GM13977 (cell line): ENCODE results near the gene HPS6.

Source experiments
- DNase-seq: peaks from one replicate; pipeline ENCODE4 v3.0.0; 2012; ENCODE audit warnings: low spot score
- in situ Hi-C: fragments of 300-500 bp; cut with MboI; formaldehyde crosslinking; loops from one replicate; pipeline ENCODE4 v1.12.0; 2022; ENCODE audit warnings: low sequenced_read_pairs, low pct_unique_long_range_greater_than_20kb, mixed read lengths, inconsistent platforms; ENCODE audit not compliant: unreplicated experiment
- TF ChIP-seq, protein P1 (sequence below): IDR thresholded peaks from 2 replicates; pipeline ENCODE4 v1.5.1; 2012; ENCODE audit warnings: mild to moderate bottlenecking, control low read depth; ENCODE audit not compliant: insufficient read depth; ENCODE audit errors: extremely low read depth, missing control alignments

The HPS6 gene

GRCh38 chr10:102064868-102065560 lies at the start of gene HPS6:
Gene HPS6 (plus strand): TSS chr10:102065349. CDS start chr10:102065475, 126 bp downstream.
- DNase-seq: peak; percentile 99
- in situ Hi-C loops: no loop called here
- TF ChIP-seq, protein P1, sequence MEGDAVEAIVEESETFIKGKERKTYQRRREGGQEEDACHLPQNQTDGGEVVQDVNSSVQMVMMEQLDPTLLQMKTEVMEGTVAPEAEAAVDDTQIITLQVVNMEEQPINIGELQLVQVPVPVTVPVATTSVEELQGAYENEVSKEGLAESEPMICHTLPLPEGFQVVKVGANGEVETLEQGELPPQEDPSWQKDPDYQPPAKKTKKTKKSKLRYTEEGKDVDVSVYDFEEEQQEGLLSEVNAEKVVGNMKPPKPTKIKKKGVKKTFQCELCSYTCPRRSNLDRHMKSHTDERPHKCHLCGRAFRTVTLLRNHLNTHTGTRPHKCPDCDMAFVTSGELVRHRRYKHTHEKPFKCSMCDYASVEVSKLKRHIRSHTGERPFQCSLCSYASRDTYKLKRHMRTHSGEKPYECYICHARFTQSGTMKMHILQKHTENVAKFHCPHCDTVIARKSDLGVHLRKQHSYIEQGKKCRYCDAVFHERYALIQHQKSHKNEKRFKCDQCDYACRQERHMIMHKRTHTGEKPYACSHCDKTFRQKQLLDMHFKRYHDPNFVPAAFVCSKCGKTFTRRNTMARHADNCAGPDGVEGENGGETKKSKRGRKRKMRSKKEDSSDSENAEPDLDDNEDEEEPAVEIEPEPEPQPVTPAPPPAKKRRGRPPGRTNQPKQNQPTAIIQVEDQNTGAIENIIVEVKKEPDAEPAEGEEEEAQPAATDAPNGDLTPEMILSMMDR: peak; percentile 8

DNA sequence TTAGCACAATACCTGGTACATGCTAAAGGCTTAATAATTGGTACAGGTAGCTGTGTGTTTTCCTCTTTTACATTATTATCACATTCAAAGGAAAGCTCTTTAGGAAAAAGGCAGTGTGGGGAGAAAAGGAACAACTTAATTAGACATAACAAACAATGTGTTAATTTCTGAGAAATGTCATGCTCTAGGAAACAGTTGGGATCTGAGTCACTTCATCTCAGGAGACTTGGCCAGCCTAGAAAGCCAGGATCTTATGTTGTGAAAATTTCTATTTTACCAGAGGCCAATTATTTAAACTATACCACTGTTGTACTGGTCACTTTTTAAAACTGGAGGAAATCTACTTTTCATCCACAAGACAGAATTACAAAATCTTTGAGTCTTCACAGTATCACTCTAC lies 48.7 kb upstream of the HPS6 start:
- TF ChIP-seq, protein P1: no peak
- DNase-seq: no peak
- in situ Hi-C loops: no loop called here

DNA sequence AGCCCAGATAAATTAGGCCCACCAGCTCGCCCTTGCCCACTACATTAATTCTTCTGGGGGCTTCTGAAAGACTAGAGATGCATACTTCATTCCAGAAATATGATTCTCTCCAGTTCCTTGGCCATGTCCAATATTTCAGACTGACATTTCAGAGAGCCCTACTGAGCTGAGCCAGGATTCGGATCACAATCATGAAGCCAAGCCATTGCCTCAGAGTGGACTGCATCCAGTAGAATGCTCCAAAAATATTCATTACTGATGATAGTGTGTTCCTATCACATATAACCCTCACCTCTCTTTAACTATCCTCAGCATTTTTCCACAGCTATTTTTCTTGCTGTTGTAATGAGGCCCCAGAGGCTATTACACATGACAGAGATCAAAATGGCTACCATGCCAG lies 47.9 kb upstream of the HPS6 start:
- TF ChIP-seq, protein P1: no peak
- no peak for DNase-seq
- in situ Hi-C loops: no loop called here

DNA sequence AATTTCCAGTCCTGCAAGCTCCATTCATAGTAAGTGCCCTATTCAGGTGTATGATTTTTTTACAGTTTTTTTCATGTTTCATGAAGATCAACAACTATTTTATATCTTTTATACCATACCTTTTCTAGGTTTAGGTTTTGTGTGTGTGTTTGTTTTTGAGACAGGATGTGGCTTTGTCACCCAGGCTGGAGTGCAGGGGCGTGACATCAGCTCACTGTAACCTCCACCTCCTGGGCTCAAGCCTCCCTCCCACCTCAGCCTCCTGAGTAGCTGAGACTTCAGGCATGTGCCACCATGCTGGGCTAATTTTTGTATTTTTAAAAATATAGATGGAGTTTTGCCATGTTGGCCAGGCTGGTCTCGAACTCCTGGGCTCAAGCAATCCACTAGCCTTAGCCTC lies 44.2 kb upstream of the HPS6 start:
- in situ Hi-C loops: no loop called here
- DNase-seq: no peak
- TF ChIP-seq, protein P1: no peak

- no peak for DNase-seq
- in situ Hi-C loops: no loop called here
- TF ChIP-seq, protein P1: no peak
Measured at GRCh38 chr10:102024799-102025198, 40.4 kb upstream of the HPS6 start.

GRCh38 chr10:102027261-102027660 lies 37.9 kb upstream of the HPS6 start:
- in situ Hi-C loops: no loop called here
- DNase-seq: no peak

More at GRCh38 chr10:102027261-102027660, 37.9 kb upstream of the HPS6 start:
- TF ChIP-seq, protein P1: no peak
